ENCODE data around the gene PRKCG.

DNA sequence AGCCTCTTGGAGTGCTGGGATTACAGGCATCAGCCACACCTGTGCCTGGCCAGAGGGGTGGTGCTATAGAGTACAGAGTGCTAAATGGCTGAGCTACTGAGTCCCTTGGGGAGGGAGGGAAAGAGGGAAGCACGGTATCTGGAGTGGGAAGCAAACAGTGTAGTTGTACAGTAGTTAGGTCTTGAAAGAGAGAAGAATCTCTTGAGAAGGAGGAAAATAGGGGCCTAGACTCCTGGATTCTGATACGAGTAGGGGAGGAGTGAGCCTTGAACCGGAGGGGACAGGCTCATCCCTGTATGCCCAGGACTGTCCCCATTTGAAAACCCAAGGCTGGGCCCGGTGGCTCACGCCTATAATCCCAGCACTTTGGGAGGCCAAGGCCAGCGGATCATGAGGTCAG lies 9.2 kb upstream of the PRKCG start:
- TF ChIP-seq, protein P1, sequence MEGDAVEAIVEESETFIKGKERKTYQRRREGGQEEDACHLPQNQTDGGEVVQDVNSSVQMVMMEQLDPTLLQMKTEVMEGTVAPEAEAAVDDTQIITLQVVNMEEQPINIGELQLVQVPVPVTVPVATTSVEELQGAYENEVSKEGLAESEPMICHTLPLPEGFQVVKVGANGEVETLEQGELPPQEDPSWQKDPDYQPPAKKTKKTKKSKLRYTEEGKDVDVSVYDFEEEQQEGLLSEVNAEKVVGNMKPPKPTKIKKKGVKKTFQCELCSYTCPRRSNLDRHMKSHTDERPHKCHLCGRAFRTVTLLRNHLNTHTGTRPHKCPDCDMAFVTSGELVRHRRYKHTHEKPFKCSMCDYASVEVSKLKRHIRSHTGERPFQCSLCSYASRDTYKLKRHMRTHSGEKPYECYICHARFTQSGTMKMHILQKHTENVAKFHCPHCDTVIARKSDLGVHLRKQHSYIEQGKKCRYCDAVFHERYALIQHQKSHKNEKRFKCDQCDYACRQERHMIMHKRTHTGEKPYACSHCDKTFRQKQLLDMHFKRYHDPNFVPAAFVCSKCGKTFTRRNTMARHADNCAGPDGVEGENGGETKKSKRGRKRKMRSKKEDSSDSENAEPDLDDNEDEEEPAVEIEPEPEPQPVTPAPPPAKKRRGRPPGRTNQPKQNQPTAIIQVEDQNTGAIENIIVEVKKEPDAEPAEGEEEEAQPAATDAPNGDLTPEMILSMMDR (IDR thresholded peaks at IDR 0.05; ENCODE audit: low read length) = no peak
- no peak for TF ChIP-seq EZH2 (IDR thresholded peaks at IDR 0.05; ENCODE audit: borderline replicate concordance, low read length)
